Body of pancreas (tissue), 4 donors: ENCODE measurements around the gene CAMKK2. TPM values are rescaled to one million over a fixed set of nuclear protein-coding genes. Genes with fewer than 3 reads are reported as not detected.

ENCODE experiments used
- ATAC-seq: fragments of 150-250 bp; one replicate; pipeline ENCODE4 v1.9.1; 2016
- DNase-seq, 4 donors: peaks; one replicate each; pipeline ENCODE4 v3.0.0-alpha.2; 2019
- H3K27ac ChIP-seq, 4 donors: fragments of 200-600 bp; sonication (generic); 1 replicate in 3 of 4; 2 replicates in 1 of 4; pipeline versions ENCODE4 v1.5.1 to v1.6.1; 2016 to 2019; ENCODE audit warnings: mild to moderate bottlenecking in 1 of 4, mixed read lengths in 1 of 4, moderate library complexity in 1 of 4
- H3K27me3 ChIP-seq, 2 donors: fragments of 200-600 bp; sonication (generic); one replicate each; pipeline ENCODE4 v1.6.0; 2016; ENCODE audit warnings: mild to moderate bottlenecking in 1 of 2
- H3K36me3 ChIP-seq, 2 donors: fragments of 200-600 bp; sonication (generic); replicated peaks in 1 of 2; 2 replicates each; pipeline ENCODE4 v1.5.1; 2016; ENCODE audit warnings: low read depth in 2 of 2; ENCODE audit not compliant: insufficient read depth in 1 of 2
- H3K4me1 ChIP-seq: fragments of 200-600 bp; sonication (generic); one replicate; pipeline ENCODE4 v1.6.0; 2016
- H3K4me3 ChIP-seq, 2 donors: fragments of 200-600 bp; sonication (generic); 1 replicate in 1 of 2; 2 replicates in 1 of 2; pipeline ENCODE4 v1.5.1; 2016 to 2019
- H3K9me3 ChIP-seq, 3 donors: fragments of 200-600 bp; sonication (generic); 1 replicate in 2 of 3; 2 replicates in 1 of 3; pipeline ENCODE4 v1.5.1; 2016
- CTCF ChIP-seq, 7 experiments: fragments of 450-650 bp in 4 of 7; fragments of 200-600 bp in 3 of 7; sonication (generic) in 3 of 7; IDR thresholded peaks; one replicate each; pipeline ENCODE4 v1.5.1; 2016 to 2019; ENCODE audit warnings: antibody characterized with exemption in 7 of 7
- POLR2A ChIP-seq, 3 donors: fragments of 450-650 bp; IDR thresholded peaks; one replicate each; pipeline ENCODE4 v1.6.1; 2016; ENCODE audit warnings: antibody characterized with exemption in 3 of 3, mild to moderate bottlenecking in 2 of 3
- WGBS, 2 donors: methylation state at CpG; one replicate each; pipeline ENCODE4 v1.1.5; 2017; 5-methylcytosine and 5-hydroxymethylcytosine counted together
- intact Hi-C: fragments of 100-400 bp; cut with DNase I; formaldehyde crosslinking; loops from one replicate; pipeline ENCODE4 v1.15.1; 2023
- total RNA-seq, 2 donors: library from RNA; depleted of rRNA; stranded (reverse); fragments of >200 nt; gene quantifications; one replicate each; pipeline ENCODE4 v1.1.0, GENCODE V29; 2016

CAMKK2 gene
- total RNA-seq, 2 donors from 2014 or later = 17.4 to 70.5 TPM

GRCh38 chr12:121238086-121238485 is 58.4 kb downstream of the CAMKK2 start:
- peak overlapping the region; percentile 58 to 65 (median 58) for H3K27ac ChIP-seq
- ATAC-seq (no peak), DNase-seq (no peak)
- WGBS, 2 donors = 74 to 82% methylated on average over 4 of the region's 4 CpGs
- intact Hi-C loops = no loop called here
- no peaks in the 10 kb centered on the region for H3K9me3 ChIP-seq
- no peaks in the 10 kb centered on the region for H3K27me3 ChIP-seq
- H3K4me1 ChIP-seq = peaks cover 27% of the 10 kb centered on the region
- H3K36me3 ChIP-seq = peaks cover 0 to 6% of the 10 kb centered on the region in 2 donors
- TF ChIP-seq CTCF (IDR thresholded peaks at IDR 0.05) (no peak), POLR2A (IDR thresholded peaks at IDR 0.05) (no peak)
- no peak overlapping the region for H3K4me3 ChIP-seq

- ATAC-seq (peak; percentile 71), DNase-seq (peak; percentile 66 to 85 (median 83))
- no peaks in the 10 kb centered on the region for H3K9me3 ChIP-seq
- intact Hi-C loops = no loop called here
- peaks cover 27% of the 10 kb centered on the region for H3K4me1 ChIP-seq
- TF ChIP-seq POLR2A (IDR thresholded peaks at IDR 0.05) (no peak), CTCF (IDR thresholded peaks at IDR 0.05) (no peak)
- 29 to 34% methylated on average over 8 of the region's 8 CpGs for WGBS, 2 donors
- H3K27me3 ChIP-seq = no peaks in the 10 kb centered on the region
- H3K4me3 ChIP-seq = no peak overlapping the region
- H3K36me3 ChIP-seq = peaks cover 0 to 11% of the 10 kb centered on the region in 2 donors
- H3K27ac ChIP-seq = peak overlapping the region; percentile 58 to 65 (median 58)
Observed at GRCh38 chr12:121237415-121237814, 59.1 kb downstream of the CAMKK2 start.

GRCh38 chr12:121236776-121237175 is 59.7 kb downstream of the CAMKK2 start:
- peaks cover 0 to 11% of the 10 kb centered on the region in 2 donors for H3K36me3 ChIP-seq
- H3K4me1 ChIP-seq = peaks cover 27% of the 10 kb centered on the region
- no peaks in the 10 kb centered on the region for H3K27me3 ChIP-seq
- H3K4me3 ChIP-seq = no peak overlapping the region
- no peak for ATAC-seq
- no peaks in the 10 kb centered on the region for H3K9me3 ChIP-seq
- TF ChIP-seq POLR2A (IDR thresholded peaks at IDR 0.05) (no peak), CTCF (IDR thresholded peaks at IDR 0.05) (no peak)
- peak overlapping the region in 3 of 4 donors; percentile 58 for H3K27ac ChIP-seq
- WGBS, 2 donors = 88 to 92% methylated on average over 9 of the region's 9 CpGs
- intact Hi-C loops = no loop called here
- no peak for DNase-seq

- 90% methylated on average over 4 to 11 of the region's 11 CpGs for WGBS, 2 donors
Observed at GRCh38 chr12:121233628-121234020, 62.9 kb downstream of the CAMKK2 start.

More at GRCh38 chr12:121233628-121234020, 62.9 kb downstream of the CAMKK2 start:
- no peak overlapping the region for H3K4me3 ChIP-seq
- H3K4me1 ChIP-seq = peaks cover 26% of the 10 kb centered on the region
- H3K27ac ChIP-seq = no peak overlapping the region
- DNase-seq (no peak), ATAC-seq (no peak)
- no peaks in the 10 kb centered on the region for H3K9me3 ChIP-seq
- intact Hi-C loops = no loop called here
- no peaks in the 10 kb centered on the region for H3K27me3 ChIP-seq
- no peak for TF ChIP-seq POLR2A (IDR thresholded peaks at IDR 0.05)
- no peak for TF ChIP-seq CTCF (IDR thresholded peaks at IDR 0.05)
- peaks cover 0 to 11% of the 10 kb centered on the region in 2 donors for H3K36me3 ChIP-seq
